Smooth muscle cell (in vitro differentiated cells): ENCODE results near the gene GNG14. TPM values are rescaled to one million over a fixed set of nuclear protein-coding genes. Genes with fewer than 3 reads are reported as not detected.

Experiments
- DNase-seq: peaks from one replicate; lab custom pipeline; 2025; ENCODE audit not compliant: unreplicated experiment; lab: John Stamatoyannopoulos, UW
- H2AFZ ChIP-seq: fragments of 200-600 bp; sonication (generic); 2 replicates; pipeline ENCODE4 v1.6.0; 2016; ENCODE audit warnings: antibody characterized with exemption, low read depth, mild to moderate bottlenecking
- H3F3A ChIP-seq: fragments of 200-600 bp; sonication (generic); 2 replicates; pipeline ENCODE4 v1.6.0; 2017; ENCODE audit warnings: antibody characterized with exemption, low read depth
- H3K27ac ChIP-seq: fragments of 200-600 bp; sonication (generic); 2 replicates; pipeline ENCODE4 v1.5.1; 2016; ENCODE audit warnings: low read depth, mild to moderate bottlenecking
- H3K27me3 ChIP-seq: fragments of 200-600 bp; sonication (generic); 2 replicates; pipeline ENCODE4 v1.6.1; 2016; ENCODE audit warnings: low read depth, mild to moderate bottlenecking
- H3K36me3 ChIP-seq: fragments of 200-600 bp; sonication (generic); 2 replicates; pipeline ENCODE4 v1.5.1; 2016; ENCODE audit warnings: low read depth
- H3K4me1 ChIP-seq: fragments of 200-600 bp; sonication (generic); 2 replicates; pipeline ENCODE4 v1.5.1; 2016; ENCODE audit warnings: low read depth
- H3K4me2 ChIP-seq: fragments of 200-600 bp; sonication (generic); 2 replicates; pipeline ENCODE4 v1.6.0; 2016; ENCODE audit warnings: mild to moderate bottlenecking
- H3K4me3 ChIP-seq: fragments of 200-600 bp; sonication (generic); 2 replicates; pipeline ENCODE4 v1.5.1; 2016; ENCODE audit warnings: mild to moderate bottlenecking
- H3K79me2 ChIP-seq: fragments of 200-600 bp; sonication (generic); 2 replicates; pipeline ENCODE4 v1.6.0; 2016; ENCODE audit warnings: low read depth, mild to moderate bottlenecking
- H3K9ac ChIP-seq: fragments of 200-600 bp; sonication (generic); 2 replicates; pipeline ENCODE4 v1.6.0; 2016; ENCODE audit warnings: low read depth
- H3K9me3 ChIP-seq: fragments of 200-600 bp; sonication (generic); replicated peaks from 2 replicates; pipeline ENCODE4 v1.5.1; 2016; ENCODE audit warnings: low read depth
- H4K20me1 ChIP-seq: fragments of 200-600 bp; sonication (generic); 2 replicates; pipeline ENCODE4 v1.6.0; 2016; ENCODE audit warnings: low read depth
- CTCF ChIP-seq: fragments of 200-600 bp; sonication (generic); IDR thresholded peaks from 2 replicates; pipeline ENCODE4 v1.5.1; 2017; ENCODE audit warnings: borderline replicate concordance, mild to moderate bottlenecking, antibody characterized with exemption; ENCODE audit not compliant: insufficient read depth, poor library complexity, severe bottlenecking
- WGBS: methylation state at CpG from one replicate; pipeline ENCODE4 v1.1.7; 2016; ENCODE audit warnings: low lambda C conversion rate; 5-methylcytosine and 5-hydroxymethylcytosine counted together
- polyA plus RNA-seq: library from polyadenylated mRNA; unstranded; fragments of >200 nt; fragmentation: Nextera tagmentation; extraction: Ambion mirVana; gene quantifications from 2 replicates; pipeline ENCODE4 v1.2.1, GENCODE V29; 2016
- total RNA-seq: library from RNA; depleted of rRNA; stranded (reverse); fragments of >200 nt; gene quantifications from 2 replicates; pipeline ENCODE4 v1.2.3, GENCODE V29; 2014

The GNG14 gene
- total and polyA plus RNA-seq, 2 experiments from 2014 or later: not detected

- Histone ChIP-seq H3K9me3 (no peaks in the 10 kb centered on the region), H3K4me3 (no peak overlapping the region), H3K4me1 (no peaks in the 10 kb centered on the region), H2AFZ (no peak overlapping the region), H3F3A (no peaks in the 10 kb centered on the region), H3K79me2 (no peaks in the 10 kb centered on the region), H3K27ac (no peak overlapping the region), H3K4me2 (no peak overlapping the region), H4K20me1 (no peaks in the 10 kb centered on the region), H3K27me3 (no peaks in the 10 kb centered on the region), H3K36me3 (peaks cover 4% of the 10 kb centered on the region), H3K9ac (no peak overlapping the region)
- TF ChIP-seq CTCF: no peak
- DNase-seq: no peak
- WGBS: 95% methylated on average over 12 of the region's 12 CpGs
Observed at GRCh38 chr19:12660980-12661379, 26.8 kb upstream of the GNG14 start.

GRCh38 chr19:12664406-12665280, 23.2 kb upstream of the GNG14 start:
- TF ChIP-seq CTCF: no peak
- Histone ChIP-seq H3K27me3 (no peaks in the 10 kb centered on the region), H3K9ac (no peak overlapping the region), H2AFZ (no peak overlapping the region), H3K4me3 (no peak overlapping the region), H3K36me3 (peaks cover 4% of the 10 kb centered on the region), H3K9me3 (no peaks in the 10 kb centered on the region), H4K20me1 (no peaks in the 10 kb centered on the region), H3K27ac (no peak overlapping the region), H3K4me2 (no peak overlapping the region), H3F3A (no peaks in the 10 kb centered on the region), H3K4me1 (peaks cover 13% of the 10 kb centered on the region), H3K79me2 (peaks cover 24% of the 10 kb centered on the region)
- 92% methylated on average over 29 of the region's 29 CpGs for WGBS
- no peak for DNase-seq

- Histone ChIP-seq H3K4me2 (no peak overlapping the region), H3F3A (no peaks in the 10 kb centered on the region), H4K20me1 (no peaks in the 10 kb centered on the region), H3K9me3 (no peaks in the 10 kb centered on the region), H3K9ac (no peak overlapping the region), H3K36me3 (peaks cover 4% of the 10 kb centered on the region), H2AFZ (no peak overlapping the region), H3K79me2 (peaks cover 26% of the 10 kb centered on the region), H3K4me1 (peaks cover 13% of the 10 kb centered on the region), H3K27me3 (no peaks in the 10 kb centered on the region), H3K27ac (no peak overlapping the region), H3K4me3 (no peak overlapping the region)
- WGBS: 96% methylated on average over 10 of the region's 10 CpGs
- TF ChIP-seq CTCF: no peak
- no peak for DNase-seq
Observed at GRCh38 chr19:12665281-12665573, 22.6 kb upstream of the GNG14 start.
